Activated T-helper 1 cell treated with Interleukin-2 at 50 U/mL for 16 hours (primary cell): ENCODE results near the gene OSM.
A peak's percentile ranks its signal among the peaks of the same experiment; 100 is the strongest.

Source experiments
- DNase-seq: peaks from one replicate; pipeline ENCODE4 v3.0.0-alpha.2; 2020; ENCODE audit warnings: low read depth

OSM gene

DNA sequence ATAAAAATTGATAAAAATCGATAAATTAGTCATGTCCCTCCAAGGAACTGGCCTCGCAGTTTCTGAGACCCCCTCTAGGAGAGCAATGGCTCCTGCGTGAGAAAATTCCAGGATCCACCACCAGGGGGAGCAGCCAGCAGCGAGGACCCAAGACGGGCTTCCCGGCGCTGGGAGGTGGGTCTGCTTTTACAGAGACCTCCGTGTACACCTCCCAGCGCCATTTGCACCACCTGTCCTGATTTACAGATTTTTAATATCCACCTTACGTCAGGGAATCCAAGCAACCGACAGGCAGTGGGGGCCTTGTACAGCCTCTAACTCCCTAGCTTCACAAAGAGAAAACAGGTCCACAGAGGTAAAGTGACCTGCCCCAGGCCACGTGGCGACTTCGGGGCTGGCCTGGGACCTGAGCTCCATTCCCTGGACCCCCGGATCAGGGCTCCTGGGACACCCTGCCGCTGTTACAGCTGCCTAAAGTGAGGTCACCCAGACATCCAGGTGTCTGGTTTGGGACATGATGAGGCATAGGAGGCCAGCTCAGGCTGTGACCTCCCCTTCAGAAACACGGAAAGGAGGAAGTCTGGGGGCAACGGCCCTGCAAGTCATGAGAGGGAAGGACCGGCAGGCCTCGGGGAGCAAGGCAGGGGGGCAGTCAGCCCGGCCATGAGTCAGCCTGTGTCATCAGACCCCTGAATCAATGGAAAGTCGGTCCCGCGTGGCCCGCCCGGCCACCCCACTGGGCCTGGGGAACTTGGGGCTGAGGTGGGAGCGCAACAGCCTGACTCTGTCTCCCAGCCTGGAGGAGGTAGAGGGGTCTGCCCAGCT, 3.5 kb downstream of the OSM start:
- DNase-seq = peak; percentile 64

DNA sequence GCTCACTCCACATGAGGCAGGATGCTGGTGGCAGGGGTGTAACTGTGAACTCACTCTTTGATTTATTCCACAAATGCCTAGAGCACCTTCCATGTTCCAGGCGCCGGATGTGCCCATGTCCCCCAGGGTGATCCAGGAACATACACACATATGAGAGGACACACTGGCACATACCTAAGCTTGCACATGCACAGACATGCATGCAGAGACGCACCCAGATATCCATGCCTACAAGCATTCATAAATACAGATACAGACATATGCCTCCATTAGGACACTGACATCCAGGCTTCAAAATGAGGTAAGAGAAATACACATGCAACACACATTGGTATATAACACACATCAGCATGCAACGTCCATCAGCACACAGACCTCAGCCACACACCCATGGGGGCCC, 4.5 kb downstream of the OSM start:
- no peak for DNase-seq

DNA sequence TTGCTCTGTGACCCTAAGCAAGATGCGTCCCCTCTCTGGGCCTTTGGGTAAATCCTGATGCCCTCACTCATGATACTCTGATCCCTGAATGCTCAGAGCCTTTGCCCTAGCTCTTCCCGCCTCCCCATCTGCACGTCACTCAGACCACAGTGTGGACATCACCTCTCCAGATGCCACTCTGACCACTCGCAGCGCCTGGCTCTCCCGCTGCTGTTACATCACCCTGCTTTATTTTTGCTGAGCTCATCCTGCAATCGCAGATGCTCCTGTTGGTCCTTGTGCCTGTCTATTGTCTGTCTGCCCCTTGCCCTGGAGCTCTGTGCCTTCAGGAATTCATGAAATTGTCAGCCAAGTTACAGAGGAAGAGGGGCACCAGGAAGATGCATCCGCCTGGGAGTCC, 5.5 kb downstream of the OSM start:
- DNase-seq = no peak

DNA sequence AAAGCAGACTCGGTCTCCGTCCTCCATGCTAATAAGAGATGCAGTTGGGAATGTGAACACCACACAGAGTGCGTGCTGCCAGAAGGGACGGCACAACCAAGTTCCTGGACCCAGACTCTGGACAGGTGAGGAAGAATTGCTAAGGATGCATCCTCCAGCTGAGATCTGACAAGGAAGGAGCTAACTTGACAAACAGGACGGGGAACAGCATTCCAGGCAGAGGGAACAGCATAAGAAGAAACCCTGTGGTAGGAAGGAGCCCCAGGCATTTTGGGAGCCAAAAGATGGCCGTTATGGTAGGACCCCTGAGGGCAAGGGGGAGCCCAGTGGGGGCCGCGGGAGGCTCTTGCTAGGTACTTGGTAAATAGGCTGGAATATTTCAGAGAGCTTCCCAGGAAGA, 6.0 kb downstream of the OSM start:
- DNase-seq = no peak

DNA sequence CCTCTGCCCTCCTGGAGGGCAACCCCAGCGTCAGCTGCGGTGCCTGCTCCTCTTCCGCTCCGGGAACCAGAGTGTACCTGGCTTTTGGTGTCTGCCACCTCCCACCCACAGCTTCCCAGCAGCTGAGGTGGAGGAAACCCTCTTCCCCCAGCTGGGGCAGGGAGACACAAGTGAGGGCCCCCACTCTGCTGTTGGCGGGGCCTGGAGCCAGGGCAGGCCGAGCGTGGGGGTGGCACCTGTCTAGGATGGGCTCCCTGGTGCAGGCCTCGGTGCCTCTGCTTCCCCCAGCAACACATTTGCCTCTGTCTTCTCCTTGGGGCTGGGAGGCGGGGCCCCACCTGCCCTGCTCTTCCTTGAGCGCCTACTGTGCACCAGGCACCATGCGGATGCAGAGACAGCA, 6.4 kb downstream of the OSM start:
- no peak for DNase-seq

DNA sequence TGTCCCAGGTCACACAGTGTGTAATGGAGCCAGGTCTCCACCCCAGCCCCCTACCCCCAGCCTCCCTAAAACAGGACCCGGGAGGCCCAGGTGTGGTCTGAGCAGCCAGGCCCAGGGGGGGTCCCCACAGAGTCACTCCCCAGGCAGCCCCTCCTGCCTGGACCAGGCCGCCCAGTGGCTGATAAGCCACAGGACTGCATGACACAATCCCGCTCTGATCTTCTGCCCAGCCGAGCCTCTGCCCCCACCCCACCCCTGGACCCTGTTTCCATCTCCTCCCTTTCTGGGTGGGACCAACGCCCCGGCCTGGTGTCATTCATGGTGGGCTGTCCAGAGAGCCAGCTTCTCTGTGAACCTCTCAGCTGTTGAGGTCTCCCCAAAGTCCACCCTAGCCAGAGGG, 12.3 kb downstream of the OSM start:
- DNase-seq = no peak

DNA sequence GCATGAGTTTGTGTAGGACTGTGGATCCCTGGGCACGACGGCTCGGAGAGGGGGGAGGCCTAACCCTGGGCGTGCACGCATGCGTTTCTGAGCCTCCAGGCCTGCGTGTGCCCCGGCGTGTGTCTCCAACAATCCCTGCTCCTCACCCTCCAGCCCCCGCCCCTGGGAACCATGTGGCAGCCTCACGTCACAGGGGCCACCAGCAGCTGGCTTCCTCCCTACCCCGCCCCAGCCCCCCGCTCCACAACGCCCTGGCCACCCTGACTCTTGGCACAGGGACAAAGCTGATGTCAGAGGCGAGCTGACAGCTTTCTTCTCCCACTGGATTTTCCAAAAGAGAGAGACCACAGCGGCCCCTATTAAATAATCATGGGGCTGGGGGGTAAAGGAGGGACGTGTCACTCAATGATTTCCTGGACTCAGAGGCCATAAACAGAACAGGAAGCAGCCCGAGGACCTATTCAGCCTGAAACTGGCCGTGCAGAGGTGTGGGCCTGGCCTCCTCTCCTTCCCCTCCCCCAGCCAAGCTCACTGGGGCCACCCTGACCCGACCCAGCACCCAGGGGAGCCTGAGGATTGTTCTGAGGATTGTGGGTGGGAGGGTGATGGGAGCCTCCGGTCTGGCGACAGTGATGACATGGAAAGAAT, 13.3 kb downstream of the OSM start:
- no peak for DNase-seq

DNA sequence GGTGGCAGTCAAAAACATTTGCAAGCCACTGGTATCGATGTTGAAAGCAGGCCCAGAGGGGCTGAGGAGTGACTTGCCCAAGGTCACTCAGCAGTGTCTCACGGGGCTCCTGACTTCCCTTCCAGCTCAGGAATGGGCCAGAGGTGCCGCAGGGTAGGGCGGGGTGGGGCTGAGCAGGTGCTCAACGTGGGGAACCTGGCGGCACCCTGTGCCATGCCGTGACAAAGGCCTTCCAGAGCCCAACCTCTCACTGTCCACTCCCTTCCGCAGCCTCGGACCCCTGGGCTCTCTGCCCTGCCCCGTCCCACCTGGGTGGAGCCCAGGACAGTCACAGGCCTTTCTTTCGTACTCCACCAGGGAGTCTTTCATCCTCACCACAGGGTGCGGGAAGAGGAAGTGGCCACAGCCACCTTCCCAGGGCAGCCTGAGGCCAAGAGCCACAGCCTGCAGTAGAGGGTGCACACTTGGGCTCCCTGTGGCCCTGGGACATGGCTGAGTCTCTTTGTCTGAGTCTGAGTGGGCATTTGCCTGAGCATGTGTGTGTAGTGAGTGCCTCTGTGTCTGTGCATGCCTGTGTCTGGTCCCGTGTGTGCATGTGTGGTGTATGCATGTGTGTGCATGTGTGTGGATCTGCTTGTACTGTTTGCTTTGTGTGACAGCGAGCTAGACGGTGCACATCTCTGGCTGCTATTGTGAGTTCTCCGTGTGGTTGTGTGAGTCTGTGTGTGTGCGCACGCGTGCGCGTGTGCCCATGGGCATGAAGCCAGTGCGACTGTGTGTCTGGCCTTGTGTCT, 14.0 kb downstream of the OSM start:
- no peak for DNase-seq

DNA sequence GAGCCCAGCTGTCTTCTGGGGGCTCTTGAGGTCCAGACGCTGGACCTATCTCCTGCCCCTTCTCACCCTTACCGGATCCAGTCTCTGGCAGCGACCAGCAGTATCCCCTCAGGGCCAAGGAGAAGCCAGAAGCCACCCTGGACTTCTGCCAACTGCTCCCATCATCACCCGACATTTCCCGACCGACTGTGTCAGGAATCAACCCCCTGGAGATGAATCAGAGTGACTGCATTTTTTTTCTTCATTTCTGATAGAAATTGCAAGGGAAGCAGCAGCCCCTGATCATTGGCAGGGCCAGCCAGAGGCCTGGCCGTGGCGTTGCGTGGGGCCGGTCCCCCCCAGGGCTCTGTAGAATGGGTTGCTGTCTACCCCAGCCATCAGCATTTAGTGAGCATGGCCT, 14.9 kb downstream of the OSM start:
- no peak for DNase-seq

DNA sequence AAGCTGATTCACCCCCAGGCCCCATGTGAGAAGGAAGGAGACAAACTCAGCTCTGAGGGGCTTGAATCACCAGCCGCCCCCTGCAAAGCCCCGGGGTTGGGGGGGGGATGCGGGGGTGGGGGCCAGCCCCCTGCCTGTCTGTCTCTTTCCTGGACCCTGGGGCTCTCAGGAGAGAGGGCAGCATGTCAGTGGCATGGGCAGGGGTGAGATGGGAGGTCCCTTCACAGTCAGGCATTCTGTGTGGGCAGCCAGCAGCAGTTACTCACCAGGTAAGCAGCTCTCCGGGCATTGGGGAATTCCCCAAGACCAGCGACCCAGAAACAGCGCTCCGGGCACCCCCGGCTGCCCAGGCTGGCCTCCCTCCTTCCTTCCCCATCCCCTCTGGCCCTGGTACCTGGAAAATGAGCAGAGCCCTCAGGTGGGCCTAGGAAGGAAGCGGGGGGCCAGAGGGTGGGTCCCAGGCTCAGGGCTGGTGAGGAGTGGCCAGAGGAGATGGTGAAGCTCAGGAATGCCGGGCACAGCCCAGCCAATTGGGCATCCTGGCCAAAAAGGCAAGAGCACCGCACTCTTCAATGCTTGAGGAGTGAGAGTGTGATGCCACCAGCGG, 15.9 kb downstream of the OSM start:
- no peak for DNase-seq

DNA sequence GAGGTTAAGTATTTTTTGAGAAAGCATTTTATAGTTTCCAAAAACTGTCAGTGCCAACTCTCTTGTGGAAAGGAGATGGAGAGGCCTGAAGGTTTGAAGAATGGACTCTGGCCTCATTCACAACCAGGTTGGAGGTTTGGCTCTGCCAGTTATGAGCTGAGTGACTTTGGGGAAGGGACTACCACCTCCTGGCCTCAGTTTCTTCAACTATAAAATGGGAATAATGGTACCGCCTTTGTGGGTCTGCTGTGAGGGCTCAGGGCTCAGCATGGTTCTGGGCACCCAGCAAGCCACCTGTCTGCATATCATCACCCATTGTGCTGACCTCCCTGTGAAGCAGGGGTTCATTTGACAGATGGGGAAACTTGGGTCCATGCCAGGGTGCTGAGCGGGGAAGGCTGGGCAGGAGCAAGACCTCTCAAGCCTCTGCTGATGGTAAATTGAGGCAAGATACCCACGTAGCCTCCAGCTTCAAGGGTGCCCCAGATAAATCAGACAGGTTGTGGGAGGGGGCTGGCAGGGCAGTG, 16.5 kb downstream of the OSM start:
- DNase-seq = no peak

DNA sequence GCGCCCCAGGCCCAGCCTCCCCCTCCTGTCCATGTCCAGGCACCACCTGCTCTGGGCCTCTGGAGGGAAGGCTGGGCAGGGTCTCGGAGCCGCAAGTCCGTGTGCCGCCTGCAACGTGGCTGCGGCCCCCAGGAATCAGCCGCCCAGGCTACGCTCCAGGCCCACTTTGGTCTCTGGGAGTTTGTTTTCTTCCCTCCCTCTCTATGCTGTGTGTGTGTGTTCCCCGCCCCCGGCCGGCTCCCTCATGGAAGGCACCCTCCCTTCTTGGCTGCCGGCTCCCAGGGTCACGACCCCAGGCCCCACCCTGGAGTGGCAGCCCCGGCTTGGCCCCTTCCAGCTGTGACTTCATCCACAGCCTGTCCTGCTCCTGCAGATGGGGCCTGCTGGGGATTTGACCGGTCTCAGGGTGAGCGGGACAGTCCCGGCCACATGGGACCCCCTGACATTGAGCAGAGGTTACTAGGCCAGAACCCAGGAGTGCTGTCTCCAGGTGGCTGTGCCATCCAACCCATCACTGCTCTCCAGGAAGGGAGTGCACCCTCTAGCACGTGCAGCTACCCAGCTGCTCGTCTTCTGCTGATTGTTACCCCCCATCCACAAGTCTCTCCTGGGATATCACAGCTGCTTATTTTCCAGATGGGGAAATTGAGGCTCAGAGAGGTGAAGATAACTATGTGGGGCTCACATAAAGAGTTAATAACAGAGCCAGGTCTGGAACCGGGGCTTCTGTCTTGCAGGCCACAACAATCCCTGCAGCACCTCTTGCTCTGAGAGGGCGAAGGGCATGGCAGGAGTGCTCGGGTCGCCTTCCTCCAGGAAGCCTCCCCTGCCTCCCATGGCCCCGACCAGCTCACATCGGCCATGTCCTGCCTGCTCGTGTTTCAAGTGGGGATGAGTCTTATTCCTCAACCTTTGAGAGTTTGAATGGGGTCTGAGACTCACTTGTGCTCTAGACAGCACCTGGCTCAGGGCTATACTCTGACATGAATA, 17.3 kb downstream of the OSM start:
- no peak for DNase-seq

DNA sequence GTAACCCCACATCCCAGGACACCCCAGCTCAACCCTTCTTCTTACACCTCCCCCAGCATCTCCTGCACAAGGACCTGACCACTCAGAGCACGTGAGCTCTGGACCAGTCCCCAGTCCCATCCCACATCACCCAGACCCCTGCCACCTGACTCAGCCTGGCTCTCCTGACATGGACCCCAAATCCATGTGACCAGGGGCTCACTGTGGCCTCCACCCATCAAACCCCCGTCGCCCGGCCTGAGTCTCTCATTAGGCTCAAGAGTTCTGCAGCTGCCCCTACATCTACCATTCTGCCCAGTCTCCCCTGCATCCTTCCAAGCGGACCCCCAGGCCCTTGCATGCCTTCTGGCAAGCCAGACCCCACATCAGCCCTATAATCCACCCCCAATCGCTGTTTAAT, 18.2 kb downstream of the OSM start:
- DNase-seq = no peak

DNA sequence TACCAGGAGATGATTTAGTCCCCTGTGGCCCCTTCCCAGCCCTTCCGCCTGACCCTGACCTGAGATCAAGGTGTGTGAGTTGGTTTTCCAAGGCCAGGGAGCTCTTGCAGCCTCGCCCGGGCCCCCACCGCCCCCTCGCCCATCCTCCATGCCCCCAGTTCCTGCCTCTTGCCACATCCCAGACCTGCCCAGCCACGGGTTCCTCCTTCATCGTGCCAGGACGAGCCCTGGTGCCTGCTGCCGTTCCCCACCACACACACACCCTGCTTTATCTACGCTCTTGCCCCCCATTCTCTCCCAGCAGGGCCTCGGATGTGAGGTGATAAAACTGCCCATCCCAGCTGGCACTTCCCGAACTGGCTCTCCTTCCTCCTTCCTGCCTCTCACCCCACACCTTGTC, 18.7 kb downstream of the OSM start:
- DNase-seq = no peak

DNA sequence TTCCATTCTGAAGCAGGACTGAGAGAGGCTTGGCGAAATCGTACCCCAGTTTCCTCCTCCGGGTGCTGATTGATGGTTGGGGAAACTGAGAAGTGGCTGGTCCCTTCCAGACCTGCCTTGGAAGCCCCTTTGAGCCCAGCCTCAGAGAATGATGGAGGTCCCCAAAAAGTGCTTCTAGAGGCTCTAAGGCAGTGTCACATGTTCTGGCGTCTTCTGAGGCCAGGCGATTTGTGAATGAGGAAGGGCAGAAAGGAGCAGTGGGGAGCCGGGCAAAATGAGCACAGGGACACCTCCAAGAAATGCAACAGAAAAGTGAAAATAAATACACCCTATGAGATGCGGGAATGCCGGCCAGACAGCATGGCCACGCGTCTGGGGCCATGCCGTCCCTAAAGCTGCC, 19.1 kb downstream of the OSM start:
- DNase-seq = no peak

DNA sequence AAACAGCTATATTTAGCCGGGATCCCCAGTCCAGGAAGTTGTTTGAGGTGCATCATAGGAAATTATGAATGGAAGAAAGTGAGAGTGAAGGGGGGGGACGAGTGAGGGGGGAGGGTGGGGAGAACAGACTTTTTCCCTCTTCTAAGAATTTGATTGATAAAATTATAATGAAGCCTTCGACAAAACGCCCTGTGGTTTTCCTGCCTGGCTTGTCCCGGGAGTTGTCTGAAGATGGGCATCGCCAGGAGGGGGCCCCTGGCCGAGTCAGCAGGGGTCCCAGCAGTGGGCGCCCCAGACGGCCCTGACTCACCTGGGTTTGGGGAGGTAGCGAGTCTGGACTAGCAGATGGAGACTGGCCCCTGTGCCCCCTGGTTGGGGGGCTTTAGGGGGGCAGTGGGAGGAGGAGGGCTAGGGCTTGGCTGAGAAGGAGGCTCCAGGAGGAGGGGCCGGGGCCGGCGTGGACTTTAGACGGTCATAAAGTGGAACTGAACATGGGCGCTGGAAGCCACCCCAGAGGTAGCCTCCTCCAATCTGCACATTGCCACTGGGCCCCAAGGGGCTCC, 19.8 kb downstream of the OSM start:
- DNase-seq = no peak

DNA sequence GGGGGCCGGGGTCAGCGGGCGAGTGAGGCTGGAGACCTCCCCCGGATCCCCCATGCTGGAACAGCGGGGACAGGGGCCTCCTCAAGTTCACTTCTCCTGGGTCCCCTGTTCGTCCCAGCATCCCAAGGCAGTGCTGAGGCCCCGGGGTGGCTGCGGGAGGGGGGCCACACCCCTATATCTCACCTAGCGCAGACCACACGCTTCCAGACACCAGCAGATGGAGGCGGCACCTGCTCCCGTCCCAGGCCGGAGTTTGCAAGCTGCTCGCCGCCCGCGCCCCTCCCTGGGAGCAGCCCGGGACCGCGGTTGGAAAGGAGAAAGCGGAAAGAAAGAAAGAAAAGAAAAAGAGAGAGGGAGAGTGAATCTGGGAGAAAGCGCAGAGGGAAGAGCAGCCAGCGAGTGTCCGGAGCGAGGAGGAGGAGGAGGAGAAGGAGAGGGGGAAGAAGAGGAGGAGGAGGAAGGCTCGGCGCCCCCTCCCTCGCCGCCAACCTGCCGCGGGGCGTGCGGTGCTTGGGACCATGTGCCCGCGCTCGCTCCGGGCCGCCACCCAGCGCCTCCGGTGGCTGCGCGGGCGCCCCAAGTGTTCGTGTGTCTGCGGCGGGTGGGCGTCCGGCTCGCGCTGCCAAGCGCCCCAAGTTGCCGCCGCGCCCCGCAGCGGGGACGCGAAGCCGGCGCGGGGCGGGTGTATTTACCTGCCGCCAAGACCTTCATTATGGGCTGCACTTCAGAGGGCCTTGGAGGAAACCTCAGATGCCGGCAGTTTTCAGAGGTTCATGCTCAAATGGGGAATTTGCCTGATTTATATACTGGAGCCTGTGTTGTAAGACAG, 20.5 kb downstream of the OSM start, which contains the start of gene LIF:
Gene LIF (minus strand): TSS at position 775 of the 829 bp plus-strand sequence. CDS start 64 bp downstream, at position 711.
- DNase-seq = peak; percentile 30

DNA sequence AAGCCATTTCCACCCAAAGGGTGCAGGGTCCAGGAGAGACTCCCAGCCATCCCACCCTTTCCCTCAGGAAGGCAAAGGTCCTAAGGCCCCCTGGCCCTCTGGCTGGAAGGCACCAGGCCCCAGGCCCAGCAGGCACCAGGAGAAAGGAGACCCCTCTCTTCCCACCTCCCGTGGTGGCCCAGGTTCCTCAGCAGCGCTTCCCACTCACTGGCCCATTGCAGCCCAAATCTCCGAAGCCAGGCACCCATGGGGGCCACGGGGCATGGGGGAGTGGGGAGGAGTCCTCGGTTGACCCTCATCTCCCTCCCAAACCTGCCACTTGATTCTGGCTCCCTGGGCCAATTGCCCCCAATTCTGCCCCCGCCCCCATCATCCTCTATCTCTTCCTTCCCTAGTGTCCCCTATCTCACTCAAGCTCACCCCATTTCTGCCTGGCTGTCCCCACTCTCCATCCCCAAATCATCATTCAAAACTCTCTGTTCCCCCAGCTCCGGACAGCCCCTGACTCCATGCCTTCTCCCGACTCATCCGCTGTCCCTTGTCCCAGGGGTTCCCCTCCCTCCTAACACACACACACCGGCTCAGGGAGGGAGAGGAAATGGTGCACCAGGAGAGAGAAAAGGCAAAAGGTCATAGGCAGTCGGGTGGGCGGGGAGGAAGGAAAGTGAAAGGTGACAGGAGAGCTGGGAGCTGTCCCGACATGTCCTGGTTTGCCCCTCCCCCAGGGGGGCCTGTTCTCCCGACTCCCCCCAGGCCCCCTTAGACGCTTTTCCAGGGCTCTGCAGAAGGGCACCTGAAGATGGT, 21.3 kb downstream of the OSM start:
- no peak for DNase-seq

DNA sequence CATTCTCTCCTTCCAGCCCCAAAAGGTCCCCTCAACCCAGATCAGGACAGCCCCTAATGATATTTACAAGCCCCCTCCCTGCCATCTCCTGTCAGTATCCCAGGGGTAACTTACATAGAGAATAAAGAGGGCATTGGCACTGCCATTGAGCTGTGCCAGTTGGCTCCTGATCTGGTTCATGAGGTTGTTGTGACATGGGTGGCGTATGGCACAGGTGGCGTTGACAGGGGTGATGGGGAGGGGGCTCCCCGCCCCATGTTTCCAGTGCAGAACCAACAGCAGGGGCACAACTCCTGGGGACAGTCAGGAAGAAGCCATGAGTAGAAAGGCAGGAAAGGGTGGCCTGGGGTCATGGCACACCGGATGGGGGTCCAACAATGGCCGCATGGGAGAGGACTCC, 22.0 kb downstream of the OSM start:
- DNase-seq = no peak
